H9 (cell line): ENCODE measurements around the gene TRAK1. TPM values are rescaled to one million over a fixed set of nuclear protein-coding genes. Genes with fewer than 3 reads are reported as not detected.

ENCODE experiments used
- DNase-seq: peaks from one replicate; pipeline ENCODE4 v3.0.0-alpha.2; 2017
- H2AFZ ChIP-seq: one replicate; pipeline ENCODE4 v1.6.1; 2013; ENCODE audit warnings: mild to moderate bottlenecking, low read length, control low read depth, moderate library complexity
- H2AK5ac ChIP-seq: 2 replicates; pipeline ENCODE4 v1.6.1; 2013; ENCODE audit warnings: low read length, control low read depth, mixed read lengths; ENCODE audit not compliant: insufficient read length
- H2BK120ac ChIP-seq: one replicate; pipeline ENCODE4 v1.6.1; 2013; ENCODE audit warnings: low read depth, mild to moderate bottlenecking, low read length, control low read depth, inconsistent platforms; ENCODE audit not compliant: poor library complexity, severe bottlenecking
- H2BK12ac ChIP-seq: 2 replicates; pipeline ENCODE4 v1.6.1; 2013; ENCODE audit warnings: low read length, control low read depth, mixed read lengths, low read depth; ENCODE audit not compliant: insufficient read length
- H2BK15ac ChIP-seq: 2 replicates; pipeline ENCODE4 v1.6.1; 2013; ENCODE audit warnings: low read depth, low read length, control low read depth
- H2BK20ac ChIP-seq: one replicate; pipeline ENCODE4 v1.6.1; 2013; ENCODE audit warnings: low read depth, mild to moderate bottlenecking, low read length, control low read depth, inconsistent platforms; ENCODE audit not compliant: poor library complexity, severe bottlenecking
- H2BK5ac ChIP-seq: 2 replicates; pipeline ENCODE4 v1.6.1; 2013; ENCODE audit warnings: low read length, control low read depth, mixed read lengths; ENCODE audit not compliant: insufficient read length
- H3K14ac ChIP-seq: 2 replicates; pipeline ENCODE4 v1.6.1; 2013; ENCODE audit warnings: low read length, control low read depth; ENCODE audit not compliant: insufficient read depth
- H3K18ac ChIP-seq: 2 replicates; pipeline ENCODE4 v1.6.1; 2013; ENCODE audit warnings: low read depth, mild to moderate bottlenecking, mixed read lengths, low read length, control low read depth; ENCODE audit not compliant: insufficient read length
- H3K23ac ChIP-seq: 2 replicates; pipeline ENCODE4 v1.6.1; 2013; ENCODE audit warnings: low read length, control low read depth, mixed read lengths, low read depth; ENCODE audit not compliant: insufficient read length
- H3K23me2 ChIP-seq: 2 replicates; pipeline ENCODE4 v1.6.1; 2013; ENCODE audit warnings: low read depth, mild to moderate bottlenecking, mixed read lengths, low read length, control low read depth; ENCODE audit not compliant: insufficient read length, poor library complexity, severe bottlenecking
- H3K27ac ChIP-seq: 2 replicates; pipeline ENCODE4 v1.5.1; 2013; ENCODE audit warnings: low read length, control low read depth, mixed read lengths, low read depth; ENCODE audit not compliant: insufficient read length
- H3K27me3 ChIP-seq: 2 replicates; pipeline ENCODE4 v1.6.1; 2013; ENCODE audit warnings: low read length, control low read depth, inconsistent platforms; ENCODE audit not compliant: insufficient read depth
- H3K4ac ChIP-seq: 2 replicates; pipeline ENCODE4 v1.6.1; 2013; ENCODE audit warnings: low read depth, mild to moderate bottlenecking, control low read depth, inconsistent platforms, low read length, moderate library complexity
- H3K4me1 ChIP-seq: 2 replicates; pipeline ENCODE4 v1.6.1; 2013; ENCODE audit warnings: low read length, control low read depth, inconsistent platforms; ENCODE audit not compliant: insufficient read depth
- H3K4me2 ChIP-seq: 2 replicates; pipeline ENCODE4 v1.6.1; 2013; ENCODE audit warnings: low read length, control low read depth, mixed read lengths; ENCODE audit not compliant: insufficient read length, insufficient read depth
- H3K56ac ChIP-seq: 2 replicates; pipeline ENCODE4 v1.6.1; 2013; ENCODE audit warnings: low read depth, mild to moderate bottlenecking, mixed read lengths, low read length, control low read depth; ENCODE audit not compliant: insufficient read length
- H3K79me1 ChIP-seq: 2 replicates; pipeline ENCODE4 v1.6.1; 2013; ENCODE audit warnings: low read depth, mild to moderate bottlenecking, moderate library complexity, low read length, control low read depth, inconsistent platforms; ENCODE audit not compliant: insufficient read depth, poor library complexity, severe bottlenecking
- H3K79me2 ChIP-seq: 2 replicates; pipeline ENCODE4 v1.6.1; 2013; ENCODE audit warnings: low read length, control low read depth, inconsistent platforms; ENCODE audit not compliant: insufficient read depth
- H3K9ac ChIP-seq: 2 replicates; pipeline ENCODE4 v1.6.1; 2013; ENCODE audit warnings: low read length, control low read depth, mixed read lengths; ENCODE audit not compliant: insufficient read length; ENCODE audit errors: extremely low read depth
- H3K9me3 ChIP-seq: one replicate; pipeline ENCODE4 v1.6.1; 2013; ENCODE audit warnings: low read depth, low read length, inconsistent platforms; ENCODE audit not compliant: control insufficient read depth
- H3T11ph ChIP-seq: one replicate; pipeline ENCODE4 v1.6.1; 2013; ENCODE audit warnings: mild to moderate bottlenecking, low read length, control low read depth, inconsistent platforms
- H4K20me1 ChIP-seq: one replicate; pipeline ENCODE4 v1.6.1; 2013; ENCODE audit not compliant: control insufficient read depth, insufficient read length, insufficient read depth
- H4K5ac ChIP-seq: 2 replicates; pipeline ENCODE4 v1.6.1; 2013; ENCODE audit warnings: low read depth, mild to moderate bottlenecking, mixed read lengths, low read length, control low read depth; ENCODE audit not compliant: insufficient read length
- H4K8ac ChIP-seq: replicated peaks from 2 replicates; pipeline ENCODE4 v1.6.1; 2013; ENCODE audit warnings: low read length, control low read depth, mixed read lengths, low read depth; ENCODE audit not compliant: insufficient read length
- H4K91ac ChIP-seq: 2 replicates; pipeline ENCODE4 v1.6.1; 2013; ENCODE audit warnings: low read depth, mild to moderate bottlenecking, moderate library complexity, mixed read lengths, low read length, control low read depth; ENCODE audit not compliant: insufficient read length
- H3K27ac Mint-ChIP-seq, 3 experiments: 2 replicates in 2 of 3; 3 replicates in 1 of 3; pipeline ENCODE4 v1.8.0; 2020 to 2021; ENCODE audit warnings: mixed read lengths in 3 of 3, mild to moderate bottlenecking in 1 of 3, moderate library complexity in 1 of 3
- H3K27me3 Mint-ChIP-seq: 2 replicates; pipeline ENCODE4 v1.8.0; 2021; ENCODE audit warnings: low read depth, mild to moderate bottlenecking, moderate library complexity, mixed read lengths
- H3K36me3 Mint-ChIP-seq, 3 experiments: 2 replicates in 2 of 3; 3 replicates in 1 of 3; pipeline ENCODE4 v1.8.0; 2020 to 2021; ENCODE audit warnings: low read depth in 3 of 3, mixed read lengths in 3 of 3; ENCODE audit not compliant: insufficient read depth in 1 of 3
- H3K4me1 Mint-ChIP-seq, 2 experiments: 2 replicates each; pipeline ENCODE4 v1.8.0; 2020; ENCODE audit warnings: mixed read lengths in 2 of 2
- H3K4me3 Mint-ChIP-seq, 2 experiments: 2 replicates in 1 of 2; 3 replicates in 1 of 2; pipeline ENCODE4 v1.8.0; 2020 to 2021; ENCODE audit warnings: mild to moderate bottlenecking in 2 of 2, mixed read lengths in 2 of 2, moderate library complexity in 1 of 2
- H3K9me3 Mint-ChIP-seq, 2 experiments: 2 replicates in 1 of 2; 3 replicates in 1 of 2; pipeline ENCODE4 v1.8.0; 2020; ENCODE audit warnings: mild to moderate bottlenecking in 2 of 2, mixed read lengths in 2 of 2, moderate library complexity in 1 of 2
- WGBS: extraction: QIAGEN DNeasy Blood & Tissue Kit; methylation state at CpG from one replicate; pipeline ENCODE4 v1.1.7; 2013; ENCODE audit warnings: missing lambda C conversion rate, low lambda C conversion rate, mixed read lengths; ENCODE audit not compliant: insufficient read length; ENCODE audit errors: extremely low coverage; 5-methylcytosine and 5-hydroxymethylcytosine counted together
- total RNA-seq: library from RNA; stranded (reverse); gene quantifications from 2 replicates; pipeline ENCODE4 v1.2.1, GENCODE V29; 2021
- TF ChIP-seq, protein P1 (sequence below): fragments of 200-600 bp; sonication (generic); conservative IDR thresholded peaks from 3 replicates; pipeline ENCODE4 v1.8.0; 2021; ENCODE audit warnings: antibody characterized with exemption, mild to moderate bottlenecking

The TRAK1 gene
- total RNA-seq, 1 experiment from 2014 or later: 34.2 TPM

DNA sequence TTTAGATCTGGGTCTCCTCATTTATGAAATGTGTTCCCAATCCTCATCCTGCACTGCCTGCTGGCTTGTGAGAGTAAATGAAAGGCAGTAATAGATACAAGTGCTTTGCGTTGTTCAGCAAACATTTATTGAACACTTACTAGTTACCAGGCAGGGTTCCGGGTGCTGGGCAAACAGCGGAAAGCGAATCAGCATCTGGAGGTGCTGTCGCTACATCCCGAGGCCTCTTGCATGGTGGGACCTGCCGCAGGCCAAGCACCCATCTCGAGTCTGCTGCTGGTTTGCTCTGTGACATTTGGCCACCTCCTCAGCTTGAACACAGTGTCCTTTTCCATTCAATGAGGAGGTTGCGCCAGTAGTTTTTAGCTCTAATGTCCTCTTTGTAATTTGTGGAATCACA lies 24.8 kb downstream of the TRAK1 start:
- no peaks in the 10 kb centered on the region for H3K79me2 ChIP-seq
- peaks cover 2% of the 10 kb centered on the region; the same call in 1 of the 2 replicates for H3K4me1 ChIP-seq
- no peak overlapping the region for H3K23ac ChIP-seq
- no peak overlapping the region for H3K14ac ChIP-seq
- H3K4me2 ChIP-seq: no peak overlapping the region
- no peak overlapping the region for H2BK120ac ChIP-seq
- no peak overlapping the region for H4K91ac ChIP-seq
- Mint-ChIP-seq H3K27ac (no peak overlapping the region), H3K9me3 (no peaks in the 10 kb centered on the region; a peak in 1 of 5 replicates), H3K4me3 (no peak overlapping the region), H3K36me3 (no peaks in the 10 kb centered on the region; a peak in 1 of 7 replicates), H3K27me3 (no peaks in the 10 kb centered on the region), H3K4me1 (peaks cover 18 to 19% of the 10 kb centered on the region in 2 experiments)
- no peaks in the 10 kb centered on the region for H3K9me3 ChIP-seq
- no peak overlapping the region for H3K4ac ChIP-seq
- no peak overlapping the region for H3K56ac ChIP-seq
- no peak overlapping the region for H3K27ac ChIP-seq
- no peak overlapping the region for H4K5ac ChIP-seq
- no peaks in the 10 kb centered on the region for H3K27me3 ChIP-seq
- H3T11ph ChIP-seq: no peak overlapping the region
- no peak overlapping the region for H4K8ac ChIP-seq
- WGBS: no CpG with 5 or more reads among the region's 9 CpGs
- H4K20me1 ChIP-seq: no peaks in the 10 kb centered on the region
- no peak overlapping the region for H3K9ac ChIP-seq
- H3K18ac ChIP-seq: no peak overlapping the region
- no peaks in the 10 kb centered on the region for H3K79me1 ChIP-seq
- no peak for DNase-seq
- TF ChIP-seq, protein P1, sequence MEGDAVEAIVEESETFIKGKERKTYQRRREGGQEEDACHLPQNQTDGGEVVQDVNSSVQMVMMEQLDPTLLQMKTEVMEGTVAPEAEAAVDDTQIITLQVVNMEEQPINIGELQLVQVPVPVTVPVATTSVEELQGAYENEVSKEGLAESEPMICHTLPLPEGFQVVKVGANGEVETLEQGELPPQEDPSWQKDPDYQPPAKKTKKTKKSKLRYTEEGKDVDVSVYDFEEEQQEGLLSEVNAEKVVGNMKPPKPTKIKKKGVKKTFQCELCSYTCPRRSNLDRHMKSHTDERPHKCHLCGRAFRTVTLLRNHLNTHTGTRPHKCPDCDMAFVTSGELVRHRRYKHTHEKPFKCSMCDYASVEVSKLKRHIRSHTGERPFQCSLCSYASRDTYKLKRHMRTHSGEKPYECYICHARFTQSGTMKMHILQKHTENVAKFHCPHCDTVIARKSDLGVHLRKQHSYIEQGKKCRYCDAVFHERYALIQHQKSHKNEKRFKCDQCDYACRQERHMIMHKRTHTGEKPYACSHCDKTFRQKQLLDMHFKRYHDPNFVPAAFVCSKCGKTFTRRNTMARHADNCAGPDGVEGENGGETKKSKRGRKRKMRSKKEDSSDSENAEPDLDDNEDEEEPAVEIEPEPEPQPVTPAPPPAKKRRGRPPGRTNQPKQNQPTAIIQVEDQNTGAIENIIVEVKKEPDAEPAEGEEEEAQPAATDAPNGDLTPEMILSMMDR: no peak
- no peak overlapping the region for H2BK15ac ChIP-seq
- no peak overlapping the region for H2BK12ac ChIP-seq
- H2BK5ac ChIP-seq: no peak overlapping the region
- no peaks in the 10 kb centered on the region for H3K23me2 ChIP-seq
- no peak overlapping the region for H2AFZ ChIP-seq
- H2BK20ac ChIP-seq: no peak overlapping the region
- H2AK5ac ChIP-seq: no peak overlapping the region
